Measurements from ENCODE around the gene EFNA2. TPM values are rescaled to one million over a fixed set of nuclear protein-coding genes. Genes with fewer than 3 reads are reported as not detected.

The EFNA2 gene
- polyA plus RNA-seq, 1 donor (not counting 4 experiments of a cell fraction or from before 2014, with no cell fraction given): not detected

GRCh38 chr19:1257475-1258162, 28.1 kb upstream of the EFNA2 start:
- H3K9ac ChIP-seq (ENCODE audit: control insufficient read depth, extremely low read depth, insufficient read depth, low read length): peak overlapping the region; percentile 15
- peak overlapping the region; percentile 16 for H3K4me2 ChIP-seq (ENCODE audit: control insufficient read depth, extremely low read depth, insufficient read depth, low read depth, low read length)
- H3K27ac ChIP-seq (ENCODE audit: control insufficient read depth, insufficient read depth, low read length): no peak overlapping the region
- no peak for FAIRE-seq
- no peaks in the 10 kb centered on the region for H3K27me3 ChIP-seq (ENCODE audit: control insufficient read depth, extremely low read depth, insufficient read depth, low read length)
- H2AFZ ChIP-seq (ENCODE audit: control insufficient read depth, low read length): no peak overlapping the region
- H3K79me2 ChIP-seq (ENCODE audit: control insufficient read depth, insufficient read depth, low read length): peaks cover 44% of the 10 kb centered on the region
- H3K9me1 ChIP-seq (ENCODE audit: control insufficient read depth, extremely low read depth, insufficient read depth, low read length): no peaks in the 10 kb centered on the region
- H3K9me3 ChIP-seq (ENCODE audit: control insufficient read depth, low read depth, low read length): no peaks in the 10 kb centered on the region
- DNase-seq (ENCODE audit: low read depth, low spot score): no peak
- dilution Hi-C loops (cut with MboI; ENCODE audit: extremely low pct_ligation_motif_present, low sequenced_read_pairs): no loop called here
- TF ChIP-seq CTCF (optimal IDR thresholded peaks at IDR 0.05 in 1 of 3, IDR thresholded peaks at IDR 0.05 in 1 of 3, conservative IDR thresholded peaks at IDR 0.05 in 1 of 3; ENCODE audit: extremely low read depth in 1 of 3, insufficient read depth in 2 of 3, low read length in 3 of 3) (no peak), EZH2 (IDR thresholded peaks at IDR 0.05; ENCODE audit: low read length) (no peak)
- H3K4me1 ChIP-seq (ENCODE audit: control insufficient read depth, extremely low read depth, insufficient read depth, low read length): peaks cover 55% of the 10 kb centered on the region
- H3K36me3 ChIP-seq (ENCODE audit: control insufficient read depth in 2 of 2, extremely low read depth in 1 of 2, insufficient read depth in 2 of 2, low read length in 2 of 2): peaks cover 28 to 46% of the 10 kb centered on the region in 2 experiments
- peaks cover 18% of the 10 kb centered on the region for H4K20me1 ChIP-seq (ENCODE audit: control insufficient read depth, extremely low read depth, insufficient read depth, low read length)
- H3K4me3 ChIP-seq (ENCODE audit: control insufficient read depth in 2 of 3, extremely low read depth in 1 of 3, insufficient read depth in 2 of 3, low read depth in 1 of 3, low read length in 3 of 3): no peak overlapping the region

DNA sequence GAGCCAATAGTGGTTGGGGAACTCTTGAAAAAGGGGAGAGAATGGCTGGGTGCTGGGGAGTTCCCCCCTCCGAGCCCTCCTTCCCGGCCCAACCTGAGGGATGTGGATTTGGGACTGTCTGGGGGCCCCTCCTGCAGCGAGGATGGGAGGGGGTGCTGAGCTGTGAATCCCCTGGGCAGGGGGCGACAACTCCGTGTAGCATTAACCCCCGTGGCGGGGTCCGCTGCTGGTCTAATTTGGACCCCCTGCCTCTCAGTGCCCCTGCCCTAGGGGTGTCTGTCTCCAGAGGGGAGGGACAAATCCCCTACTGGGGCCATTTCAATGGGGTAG, 27.5 kb upstream of the EFNA2 start:
- H3K36me3 ChIP-seq (ENCODE audit: control insufficient read depth in 2 of 2, extremely low read depth in 1 of 2, insufficient read depth in 2 of 2, low read length in 2 of 2): peaks cover 28 to 46% of the 10 kb centered on the region in 2 experiments
- H3K27ac ChIP-seq (ENCODE audit: control insufficient read depth, insufficient read depth, low read length): no peak overlapping the region
- FAIRE-seq: no peak

More for the DNA sequence above, 27.5 kb upstream of the EFNA2 start:
- Histone ChIP-seq H3K4me3 (ENCODE audit: control insufficient read depth in 2 of 3, extremely low read depth in 1 of 3, insufficient read depth in 2 of 3, low read depth in 1 of 3, low read length in 3 of 3) (no peak overlapping the region), H2AFZ (ENCODE audit: control insufficient read depth, low read length) (no peak overlapping the region), H4K20me1 (ENCODE audit: control insufficient read depth, extremely low read depth, insufficient read depth, low read length) (peaks cover 18% of the 10 kb centered on the region), H3K27me3 (ENCODE audit: control insufficient read depth, extremely low read depth, insufficient read depth, low read length) (no peaks in the 10 kb centered on the region), H3K79me2 (ENCODE audit: control insufficient read depth, insufficient read depth, low read length) (peaks cover 44% of the 10 kb centered on the region), H3K9me3 (ENCODE audit: control insufficient read depth, low read depth, low read length) (no peaks in the 10 kb centered on the region), H3K4me1 (ENCODE audit: control insufficient read depth, extremely low read depth, insufficient read depth, low read length) (peaks cover 61% of the 10 kb centered on the region), H3K4me2 (ENCODE audit: control insufficient read depth, extremely low read depth, insufficient read depth, low read depth, low read length) (peak overlapping the region; percentile 16), H3K9ac (ENCODE audit: control insufficient read depth, extremely low read depth, insufficient read depth, low read length) (peak overlapping the region; percentile 15), H3K9me1 (ENCODE audit: control insufficient read depth, extremely low read depth, insufficient read depth, low read length) (no peaks in the 10 kb centered on the region)
- TF ChIP-seq CTCF (optimal IDR thresholded peaks at IDR 0.05 in 1 of 3, IDR thresholded peaks at IDR 0.05 in 1 of 3, conservative IDR thresholded peaks at IDR 0.05 in 1 of 3; ENCODE audit: extremely low read depth in 1 of 3, insufficient read depth in 2 of 3, low read length in 3 of 3): no peak
- no peak for TF ChIP-seq EZH2 (IDR thresholded peaks at IDR 0.05; ENCODE audit: low read length)
- dilution Hi-C loops (cut with MboI; ENCODE audit: extremely low pct_ligation_motif_present, low sequenced_read_pairs): no loop called here
- no peak for DNase-seq (ENCODE audit: low read depth, low spot score)
